ENCODE results near the gene ZNF609. TPM values are rescaled to one million over a fixed set of nuclear protein-coding genes. Genes with fewer than 3 reads are reported as not detected.

Gene ZNF609
- total RNA-seq, 5 donors from 2014 or later (not counting 1 experiment from before 2014, with no cell fraction given), result 52.7 to 81.8 (median 59.3) TPM

- Histone ChIP-seq H3K4me1 (ENCODE audit: control insufficient read depth in 1 of 2, extremely low read depth in 1 of 2, insufficient read depth in 2 of 2, low read length in 2 of 2) (peaks cover 9 to 15% of the 10 kb centered on the region in 2 experiments), H3K36me3 (ENCODE audit: control insufficient read depth in 2 of 2, extremely low read depth in 1 of 2, insufficient read depth in 1 of 2, low read length in 1 of 2) (no peaks in the 10 kb centered on the region), H3K27ac (ENCODE audit: low read length) (no peak overlapping the region), H3K27me3 (replicated peaks in 1 of 2; ENCODE audit: control insufficient read depth in 2 of 2, extremely low read depth in 1 of 2, insufficient read depth in 2 of 2, low read length in 1 of 2) (no peaks in the 10 kb centered on the region), H3K4me3 (ENCODE audit: control insufficient read depth in 1 of 2, extremely low read depth in 1 of 2, low read length in 1 of 2) (no peak overlapping the region), H3K9me3 (no peaks in the 10 kb centered on the region)
- Mint-ChIP-seq H3K4me1 (peaks cover 61 to 66% (median 64%) of the 10 kb centered on the region in 3 donors), H3K27ac (peak overlapping the region in 1 of 2 donors; percentile 83), H3K27me3 (no peaks in the 10 kb centered on the region), H3K36me3 (peaks cover 23% of the 10 kb centered on the region), H3K9me3 (no peaks in the 10 kb centered on the region), H3K4me3 (no peak overlapping the region)
- no peak for DNase-seq
- ATAC-seq (replicated peaks in 1 of 4), result no peak
- ChIA-PET CTCF (no interaction called here), POLR2A (interaction anchor here (0.7 to 1.0 kb wide), 2 partner anchors 49 to 70 kb away, joined by 3 read pairs; no protein-coding TSS in a partner anchor)
- 100% methylated on average over 3 of the region's 11 CpGs for WGBS (ENCODE audit: insufficient coverage)
Measured at GRCh38 chr15:64566629-64567427, 106.5 kb downstream of the ZNF609 start.

- CTCF ChIA-PET, result interaction anchor here (0.6 kb wide), 3 partner anchors 51 to 1269 kb away, joined by 3 read pairs; no protein-coding TSS in a partner anchor
Measured at GRCh38 chr15:64568765-64569164, 108.4 kb downstream of the ZNF609 start.

GRCh38 chr15:64571857-64572291, 111.5 kb downstream of the ZNF609 start:
- Histone ChIP-seq H3K4me1 (ENCODE audit: control insufficient read depth in 1 of 2, extremely low read depth in 1 of 2, insufficient read depth in 2 of 2, low read length in 2 of 2) (peaks cover 24% of the 10 kb centered on the region in 2 experiments), H3K27ac (ENCODE audit: low read length) (peak overlapping the region; percentile 3), H3K4me3 (ENCODE audit: control insufficient read depth in 1 of 2, extremely low read depth in 1 of 2, low read length in 1 of 2) (no peak overlapping the region), H3K9me3 (no peaks in the 10 kb centered on the region), H3K36me3 (ENCODE audit: control insufficient read depth in 2 of 2, extremely low read depth in 1 of 2, insufficient read depth in 1 of 2, low read length in 1 of 2) (no peaks in the 10 kb centered on the region), H3K27me3 (replicated peaks in 1 of 2; ENCODE audit: control insufficient read depth in 2 of 2, extremely low read depth in 1 of 2, insufficient read depth in 2 of 2, low read length in 1 of 2) (no peaks in the 10 kb centered on the region)
- H3K9me3 Mint-ChIP-seq, result no peaks in the 10 kb centered on the region
- no peaks in the 10 kb centered on the region for H3K27me3 Mint-ChIP-seq
- H3K36me3 Mint-ChIP-seq, result peaks cover 12% of the 10 kb centered on the region
- H3K4me1 Mint-ChIP-seq, result peaks cover 62 to 71% (median 68%) of the 10 kb centered on the region in 3 donors
- CTCF ChIA-PET, result no interaction called here
- POLR2A ChIA-PET, result no interaction called here
- no CpG with 5 or more reads among the region's 4 CpGs for WGBS (ENCODE audit: insufficient coverage)
- H3K27ac Mint-ChIP-seq, result peak overlapping the region; percentile 82 to 93
- DNase-seq, result no peak
- peak in 1 of 4 experiments; percentile 40 for ATAC-seq (replicated peaks in 1 of 4)
- peak overlapping the region in 1 of 3 donors; percentile 39 for H3K4me3 Mint-ChIP-seq

More at GRCh38 chr15:64568765-64569164, 108.4 kb downstream of the ZNF609 start:
- POLR2A ChIA-PET, result interaction anchor here in 1 of 2 donors (0.5 kb wide), 1 partner anchor 34 kb away, joined by 7 read pairs; no protein-coding TSS in a partner anchor
- H3K36me3 Mint-ChIP-seq, result peaks cover 16% of the 10 kb centered on the region
- H3K4me1 ChIP-seq (ENCODE audit: control insufficient read depth in 1 of 2, extremely low read depth in 1 of 2, insufficient read depth in 2 of 2, low read length in 2 of 2), result peaks cover 15 to 17% of the 10 kb centered on the region in 2 experiments
- no peaks in the 10 kb centered on the region for H3K36me3 ChIP-seq (ENCODE audit: control insufficient read depth in 2 of 2, extremely low read depth in 1 of 2, insufficient read depth in 1 of 2, low read length in 1 of 2)
- H3K27me3 ChIP-seq (replicated peaks in 1 of 2; ENCODE audit: control insufficient read depth in 2 of 2, extremely low read depth in 1 of 2, insufficient read depth in 2 of 2, low read length in 1 of 2), result no peaks in the 10 kb centered on the region
- no peak for DNase-seq
- no peak overlapping the region for H3K4me3 ChIP-seq (ENCODE audit: control insufficient read depth in 1 of 2, extremely low read depth in 1 of 2, low read length in 1 of 2)
- H3K4me3 Mint-ChIP-seq, result no peak overlapping the region
- H3K9me3 ChIP-seq, result no peaks in the 10 kb centered on the region
- H3K27ac Mint-ChIP-seq, result peak overlapping the region; percentile 81 to 89
- H3K27me3 Mint-ChIP-seq, result no peaks in the 10 kb centered on the region
- ATAC-seq (replicated peaks in 1 of 4), result peak in 2 of 4 experiments; percentile 40 to 55
- no peaks in the 10 kb centered on the region for H3K9me3 Mint-ChIP-seq
- H3K4me1 Mint-ChIP-seq, result peaks cover 62 to 74% (median 70%) of the 10 kb centered on the region in 3 donors
- H3K27ac ChIP-seq (ENCODE audit: low read length), result peak overlapping the region; percentile 6

GRCh38 chr15:64572856-64573255, 112.5 kb downstream of the ZNF609 start:
- CTCF ChIA-PET, result no interaction called here
- ATAC-seq (replicated peaks in 1 of 4) (no peak), DNase-seq (no peak)
- Histone ChIP-seq H3K36me3 (ENCODE audit: control insufficient read depth in 2 of 2, extremely low read depth in 1 of 2, insufficient read depth in 1 of 2, low read length in 1 of 2) (no peaks in the 10 kb centered on the region), H3K27ac (ENCODE audit: low read length) (no peak overlapping the region), H3K4me3 (ENCODE audit: control insufficient read depth in 1 of 2, extremely low read depth in 1 of 2, low read length in 1 of 2) (no peak overlapping the region), H3K4me1 (ENCODE audit: control insufficient read depth in 1 of 2, extremely low read depth in 1 of 2, insufficient read depth in 2 of 2, low read length in 2 of 2) (peaks cover 24% of the 10 kb centered on the region in 2 experiments), H3K9me3 (no peaks in the 10 kb centered on the region), H3K27me3 (replicated peaks in 1 of 2; ENCODE audit: control insufficient read depth in 2 of 2, extremely low read depth in 1 of 2, insufficient read depth in 2 of 2, low read length in 1 of 2) (no peaks in the 10 kb centered on the region)
- H3K9me3 Mint-ChIP-seq, result no peaks in the 10 kb centered on the region
- POLR2A ChIA-PET, result interaction anchor here in 1 of 2 donors (0.6 to 0.7 kb wide), 2 partner anchors 15 to 28 kb away, joined by 3 read pairs; no protein-coding TSS in a partner anchor
- H3K36me3 Mint-ChIP-seq, result peaks cover 11% of the 10 kb centered on the region
- WGBS (ENCODE audit: insufficient coverage), result no CpG with 5 or more reads among the region's 6 CpGs
- peak overlapping the region in 1 of 2 donors; percentile 93 for H3K27ac Mint-ChIP-seq
- H3K4me3 Mint-ChIP-seq, result no peak overlapping the region
- H3K27me3 Mint-ChIP-seq, result no peaks in the 10 kb centered on the region
- peaks cover 60 to 69% (median 66%) of the 10 kb centered on the region in 3 donors for H3K4me1 Mint-ChIP-seq

GRCh38 chr15:64574301-64575017, 114.1 kb downstream of the ZNF609 start:
- H3K36me3 ChIP-seq (ENCODE audit: control insufficient read depth in 2 of 2, extremely low read depth in 1 of 2, insufficient read depth in 1 of 2, low read length in 1 of 2), result no peaks in the 10 kb centered on the region
- Mint-ChIP-seq H3K27ac (peak overlapping the region; percentile 66 to 71), H3K4me3 (peak overlapping the region in 1 of 3 donors; percentile 39), H3K9me3 (no peaks in the 10 kb centered on the region), H3K4me1 (peaks cover 44 to 53% (median 50%) of the 10 kb centered on the region in 3 donors), H3K27me3 (no peaks in the 10 kb centered on the region), H3K36me3 (peaks cover 7% of the 10 kb centered on the region)
- 40% methylated on average over 1 of the region's 1 CpG for WGBS (ENCODE audit: insufficient coverage)
- ATAC-seq (replicated peaks in 1 of 4), result peak in 2 of 4 experiments; percentile 37 to 38
- H3K27me3 ChIP-seq (replicated peaks in 1 of 2; ENCODE audit: control insufficient read depth in 2 of 2, extremely low read depth in 1 of 2, insufficient read depth in 2 of 2, low read length in 1 of 2), result no peaks in the 10 kb centered on the region
- peak overlapping the region; percentile 1 for H3K27ac ChIP-seq (ENCODE audit: low read length)
- H3K4me3 ChIP-seq (ENCODE audit: control insufficient read depth in 1 of 2, extremely low read depth in 1 of 2, low read length in 1 of 2), result no peak overlapping the region
- ChIA-PET CTCF (interaction anchor here in 1 of 2 donors (0.6 to 0.7 kb wide), 2 partner anchors 66 to 111 kb away, joined by 3 read pairs; no protein-coding TSS in a partner anchor), POLR2A (no interaction called here)
- no peak for DNase-seq
- no peaks in the 10 kb centered on the region for H3K9me3 ChIP-seq
- H3K4me1 ChIP-seq (ENCODE audit: control insufficient read depth in 1 of 2, extremely low read depth in 1 of 2, insufficient read depth in 2 of 2, low read length in 2 of 2), result peaks cover 14 to 22% of the 10 kb centered on the region in 2 experiments
